ENCODE results near the gene PIMREG.

The PIMREG gene

GRCh38 chr17:6471531-6472465, 27.5 kb downstream of the PIMREG start:
- in situ Hi-C loops (cut with HindIII; ENCODE audit: low sequenced_read_pairs), result no loop called here
- peak; percentile 57 for DNase-seq (ENCODE audit: low read depth, low spot score)
- no peak overlapping the region for H3K4me3 ChIP-seq (ENCODE audit: low read depth, low read length)
- peak; percentile 14 for TF ChIP-seq CTCF (IDR thresholded peaks at IDR 0.05; ENCODE audit: low read depth, low read length)

- in situ Hi-C loops (cut with HindIII; ENCODE audit: low sequenced_read_pairs), result no loop called here
- H3K4me3 ChIP-seq (ENCODE audit: low read depth, low read length), result no peak overlapping the region
- no peak for TF ChIP-seq CTCF (IDR thresholded peaks at IDR 0.05; ENCODE audit: low read depth, low read length)
- DNase-seq (ENCODE audit: low read depth, low spot score), result no peak
These were observed 28.3 kb downstream of the PIMREG start for GRCh38 chr17:6472517-6472916.

GRCh38 chr17:6473128-6473767, 29.0 kb downstream of the PIMREG start:
- in situ Hi-C loops (cut with HindIII; ENCODE audit: low sequenced_read_pairs), result no loop called here
- DNase-seq (ENCODE audit: low read depth, low spot score), result peak; percentile 64
- TF ChIP-seq CTCF (IDR thresholded peaks at IDR 0.05; ENCODE audit: low read depth, low read length), result peak; percentile 97

GRCh38 chr17:6474376-6474775, 30.1 kb downstream of the PIMREG start:
- no peak overlapping the region for H3K4me3 ChIP-seq (ENCODE audit: low read depth, low read length)
- no peak for TF ChIP-seq CTCF (IDR thresholded peaks at IDR 0.05; ENCODE audit: low read depth, low read length)
- in situ Hi-C loops (cut with HindIII; ENCODE audit: low sequenced_read_pairs), result no loop called here
- no peak for DNase-seq (ENCODE audit: low read depth, low spot score)

More at GRCh38 chr17:6473128-6473767, 29.0 kb downstream of the PIMREG start:
- no peak overlapping the region for H3K4me3 ChIP-seq (ENCODE audit: low read depth, low read length)

- no peak for DNase-seq (ENCODE audit: low read depth, low spot score)
- in situ Hi-C loops (cut with HindIII; ENCODE audit: low sequenced_read_pairs), result no loop called here
- TF ChIP-seq CTCF (IDR thresholded peaks at IDR 0.05; ENCODE audit: low read depth, low read length), result no peak
- H3K4me3 ChIP-seq (ENCODE audit: low read depth, low read length), result no peak overlapping the region
These were observed 30.7 kb downstream of the PIMREG start for GRCh38 chr17:6474906-6475305.

GRCh38 chr17:6475411-6475810, 31.2 kb downstream of the PIMREG start:
- no peak overlapping the region for H3K4me3 ChIP-seq (ENCODE audit: low read depth, low read length)
- in situ Hi-C loops (cut with HindIII; ENCODE audit: low sequenced_read_pairs), result no loop called here
- no peak for DNase-seq (ENCODE audit: low read depth, low spot score)
- TF ChIP-seq CTCF (IDR thresholded peaks at IDR 0.05; ENCODE audit: low read depth, low read length), result no peak
